Measurements from ENCODE around the gene NFATC2. TPM values are rescaled to one million over a fixed set of nuclear protein-coding genes. Genes with fewer than 3 reads are reported as not detected.

NFATC2 gene
- total RNA-seq, 1 donor from 2014 or later: 46.0 TPM

DNA sequence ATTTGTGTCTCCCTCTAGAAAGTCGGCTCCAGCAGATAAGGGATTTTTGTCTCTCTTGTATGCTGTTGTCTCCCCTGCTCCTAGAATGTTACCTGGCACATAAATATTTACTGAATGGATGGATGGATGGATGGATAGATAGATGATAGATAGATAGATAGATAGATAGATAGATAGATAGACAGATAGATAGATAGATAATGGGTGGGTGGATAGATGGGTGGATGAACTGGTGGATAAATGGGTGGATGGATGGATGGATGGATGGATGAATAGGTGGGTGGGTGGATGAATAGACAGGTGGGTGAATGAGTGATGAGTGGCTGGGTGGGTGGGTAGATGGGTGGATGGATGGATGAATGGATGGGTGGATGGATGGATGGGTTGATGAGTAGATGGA is 185.0 kb downstream of the NFATC2 start:
- Mint-ChIP-seq H3K36me3 (ENCODE audit: low read depth) (no peaks in the 10 kb centered on the region), H3K4me3 (no peak overlapping the region), H3K4me1 (no peaks in the 10 kb centered on the region), H3K9me3 (no peaks in the 10 kb centered on the region), H3K27me3 (peaks cover 14% of the 10 kb centered on the region), H3K27ac (no peak overlapping the region)
- POLR2A ChIA-PET: no interaction called here
- intact Hi-C loops (cut with micrococcal nuclease): no loop called here
- DNase-seq (no peak), ATAC-seq (ENCODE audit: low read depth) (no peak)
- CTCF ChIA-PET: no interaction called here
- TF ChIP-seq CTCF (IDR thresholded peaks at IDR 0.05): no peak

- ATAC-seq (ENCODE audit: low read depth) (no peak), DNase-seq (no peak)
- intact Hi-C loops (cut with micrococcal nuclease): no loop called here
- no peak for TF ChIP-seq CTCF (IDR thresholded peaks at IDR 0.05)
- Mint-ChIP-seq H3K27me3 (peaks cover 14% of the 10 kb centered on the region), H3K4me1 (no peaks in the 10 kb centered on the region), H3K36me3 (ENCODE audit: low read depth) (no peaks in the 10 kb centered on the region), H3K9me3 (no peaks in the 10 kb centered on the region), H3K4me3 (no peak overlapping the region), H3K27ac (no peak overlapping the region)
- ChIA-PET CTCF (no interaction called here), POLR2A (no interaction called here)
Measured at GRCh38 chr20:51356871-51357270, 185.6 kb downstream of the NFATC2 start.

DNA sequence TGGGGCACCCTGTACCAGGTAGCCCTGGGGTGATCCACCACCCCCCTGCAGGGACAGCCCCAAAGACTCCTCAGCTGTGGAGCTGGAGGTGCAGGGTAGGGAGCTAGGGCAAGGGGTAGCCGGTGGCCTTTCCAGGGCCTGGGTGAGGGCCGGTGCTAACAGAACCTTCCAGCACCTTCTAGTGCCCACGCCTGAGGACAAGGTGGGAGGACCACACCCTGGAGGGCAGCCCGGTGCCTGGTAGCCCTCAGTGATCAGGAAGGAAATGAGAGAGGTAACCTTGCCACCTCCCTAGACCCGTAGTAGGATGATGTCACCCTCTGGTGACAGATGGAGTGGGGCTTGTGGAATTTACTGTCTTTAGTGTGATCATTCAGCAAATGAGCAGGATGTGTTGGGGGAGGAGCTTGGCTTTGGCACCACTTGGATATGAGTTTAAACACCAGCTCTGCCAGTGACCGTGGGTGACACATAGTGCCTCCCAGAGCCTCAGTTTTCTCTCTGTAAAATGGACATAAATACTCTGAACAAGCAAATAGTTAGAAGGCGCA is 187.7 kb downstream of the NFATC2 start:
- H3K4me1 Mint-ChIP-seq: no peaks in the 10 kb centered on the region
- ChIA-PET POLR2A (no interaction called here), CTCF (no interaction called here)
- no peak overlapping the region for H3K27ac Mint-ChIP-seq
- no peaks in the 10 kb centered on the region for H3K36me3 Mint-ChIP-seq (ENCODE audit: low read depth)
- no peak for TF ChIP-seq CTCF (IDR thresholded peaks at IDR 0.05)
- H3K4me3 Mint-ChIP-seq: no peak overlapping the region
- intact Hi-C loops (cut with micrococcal nuclease): no loop called here
- ATAC-seq (ENCODE audit: low read depth): no peak
- H3K27me3 Mint-ChIP-seq: peaks cover 14% of the 10 kb centered on the region
- no peaks in the 10 kb centered on the region for H3K9me3 Mint-ChIP-seq
- no peak for DNase-seq

DNA sequence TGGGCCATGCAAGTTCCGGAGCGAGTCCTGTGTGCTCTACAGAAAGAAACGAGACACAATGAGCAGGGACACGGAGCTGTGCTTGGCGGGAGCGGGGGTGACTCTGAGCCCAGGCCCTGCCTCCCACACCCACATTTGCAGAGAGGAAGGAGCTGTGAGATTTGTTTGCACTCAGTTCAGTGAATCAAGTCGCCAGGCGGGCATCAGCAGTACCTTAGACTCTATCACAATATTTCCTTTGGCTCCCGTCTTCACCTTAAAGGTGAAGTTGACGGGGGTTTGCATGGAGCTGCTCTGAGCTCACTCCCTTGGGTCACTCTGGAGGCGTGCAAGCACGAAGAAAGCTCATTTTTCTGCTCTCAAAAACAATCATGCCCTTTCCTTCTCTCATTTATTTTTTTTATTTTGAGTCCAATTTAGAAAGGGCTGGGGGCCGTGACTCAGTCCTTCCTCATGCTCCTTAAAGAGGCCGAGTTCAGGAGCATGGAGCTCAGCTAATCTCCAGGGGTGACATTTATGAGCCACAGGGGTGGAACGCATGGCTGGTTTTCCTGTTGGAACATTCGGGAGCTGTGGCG is 188.2 kb downstream of the NFATC2 start:
- Mint-ChIP-seq H3K36me3 (ENCODE audit: low read depth) (no peaks in the 10 kb centered on the region), H3K27me3 (peaks cover 16% of the 10 kb centered on the region), H3K27ac (no peak overlapping the region), H3K9me3 (no peaks in the 10 kb centered on the region), H3K4me1 (no peaks in the 10 kb centered on the region), H3K4me3 (no peak overlapping the region)
- ChIA-PET POLR2A (no interaction called here), CTCF (no interaction called here)
- intact Hi-C loops (cut with micrococcal nuclease): no loop called here
- DNase-seq: no peak
- ATAC-seq (ENCODE audit: low read depth): no peak
- TF ChIP-seq CTCF (IDR thresholded peaks at IDR 0.05): no peak

GRCh38 chr20:51353491-51353890 is 189.0 kb downstream of the NFATC2 start:
- Mint-ChIP-seq H3K4me1 (no peaks in the 10 kb centered on the region), H3K9me3 (no peaks in the 10 kb centered on the region), H3K27me3 (peaks cover 14% of the 10 kb centered on the region), H3K36me3 (ENCODE audit: low read depth) (no peaks in the 10 kb centered on the region), H3K4me3 (no peak overlapping the region), H3K27ac (no peak overlapping the region)
- intact Hi-C loops (cut with micrococcal nuclease): no loop called here
- TF ChIP-seq CTCF (IDR thresholded peaks at IDR 0.05): no peak
- ATAC-seq (ENCODE audit: low read depth) (no peak), DNase-seq (no peak)
- POLR2A ChIA-PET: no interaction called here
- CTCF ChIA-PET: no interaction called here
